CD14-positive monocyte (primary cell): ENCODE results near the gene ENTPD2. TPM values are rescaled to one million over a fixed set of nuclear protein-coding genes. Genes with fewer than 3 reads are reported as not detected.

Source experiments
- DNase-seq, 3 donors: peaks; one replicate each; pipeline ENCODE4 v3.0.0-alpha.2; 2011 to 2022
- H2AFZ ChIP-seq: 2 replicates; pipeline ENCODE4 v1.6.0; 2012; ENCODE audit warnings: mild to moderate bottlenecking, low read depth, low read length, inconsistent platforms; ENCODE audit not compliant: insufficient read depth, poor library complexity, severe bottlenecking
- H3K27ac ChIP-seq, 2 donors: 1 replicate in 1 of 2; 2 replicates in 1 of 2; pipeline ENCODE4 v1.5.1; 2012 to 2013; ENCODE audit warnings: low read length in 2 of 2, control low read depth in 1 of 2, inconsistent platforms in 1 of 2, low read depth in 1 of 2, mild to moderate bottlenecking in 1 of 2
- H3K27me3 ChIP-seq, 2 donors: one replicate each; pipeline versions ENCODE4 v1.6.0 to v1.6.1; 2011 to 2013; ENCODE audit warnings: low read length in 2 of 2; ENCODE audit not compliant: control insufficient read depth in 2 of 2, insufficient read depth in 2 of 2
- H3K36me3 ChIP-seq, 2 donors: replicated peaks in 1 of 2; 1 replicate in 1 of 2; 2 replicates in 1 of 2; pipeline versions ENCODE4 v1.5.1 to v1.6.1; 2012 to 2013; ENCODE audit warnings: low read length in 2 of 2, control low read depth in 1 of 2, inconsistent platforms in 1 of 2, mild to moderate bottlenecking in 1 of 2; ENCODE audit not compliant: insufficient read depth in 2 of 2, control insufficient read depth in 1 of 2
- H3K4me1 ChIP-seq, 2 donors: 1 replicate in 1 of 2; 2 replicates in 1 of 2; pipeline versions ENCODE4 v1.5.1 to v1.6.1; 2012 to 2013; ENCODE audit warnings: low read length in 2 of 2, control low read depth in 1 of 2, inconsistent platforms in 1 of 2, mild to moderate bottlenecking in 1 of 2, moderate library complexity in 1 of 2; ENCODE audit not compliant: insufficient read depth in 2 of 2, control insufficient read depth in 1 of 2
- H3K4me2 ChIP-seq: replicated peaks from 2 replicates; pipeline ENCODE3; 2012; ENCODE audit warnings: low read length, moderate library complexity, mild to moderate bottlenecking; ENCODE audit not compliant: poor library complexity, severe bottlenecking; ENCODE audit errors: extremely low read depth
- H3K4me3 ChIP-seq, 3 experiments: fragments of 200-600 bp in 1 of 3; sonication (generic) in 1 of 3; replicated peaks in 1 of 3; 1 replicate in 2 of 3; 2 replicates in 1 of 3; pipeline ENCODE4 v1.5.1; 2011 to 2013; ENCODE audit warnings: low read length in 3 of 3, mild to moderate bottlenecking in 3 of 3, control low read depth in 2 of 3, low read depth in 2 of 3, inconsistent platforms in 1 of 3, moderate library complexity in 1 of 3
- H3K79me2 ChIP-seq: 2 replicates; pipeline ENCODE4 v1.6.0; 2012; ENCODE audit warnings: mild to moderate bottlenecking, control low read depth, inconsistent platforms, low read length, moderate library complexity; ENCODE audit not compliant: insufficient read depth
- H3K9ac ChIP-seq: 2 replicates; pipeline ENCODE4 v1.6.0; 2017; ENCODE audit warnings: low read length, mild to moderate bottlenecking; ENCODE audit not compliant: insufficient read depth, poor library complexity, severe bottlenecking
- H3K9me3 ChIP-seq, 2 donors: replicated peaks in 1 of 2; 1 replicate in 1 of 2; 2 replicates in 1 of 2; pipeline versions ENCODE4 v1.5.1 to v1.6.1; 2012 to 2013; ENCODE audit warnings: low read length in 2 of 2, control low read depth in 1 of 2; ENCODE audit not compliant: control insufficient read depth in 1 of 2, insufficient read depth in 1 of 2
- H4K20me1 ChIP-seq: 2 replicates; pipeline ENCODE4 v1.6.0; 2012; ENCODE audit warnings: mild to moderate bottlenecking, low read length, control low read depth, moderate library complexity; ENCODE audit not compliant: insufficient read depth
- H3K27ac Mint-ChIP-seq, 7 donors: one replicate each; pipeline ENCODE4 v1.8.0; 2020; ENCODE audit warnings: mild to moderate bottlenecking in 7 of 7, mixed read lengths in 7 of 7, moderate library complexity in 6 of 7, inconsistent platforms in 2 of 7
- H3K27me3 Mint-ChIP-seq, 3 donors: one replicate each; pipeline ENCODE4 v1.8.0; 2021 to 2022; ENCODE audit warnings: low read depth in 3 of 3, mild to moderate bottlenecking in 3 of 3, mixed read lengths in 3 of 3, moderate library complexity in 3 of 3, inconsistent platforms in 1 of 3
- H3K36me3 Mint-ChIP-seq, 2 donors: one replicate each; pipeline ENCODE4 v1.8.0; 2020; ENCODE audit warnings: mixed read lengths in 2 of 2, inconsistent platforms in 1 of 2, mild to moderate bottlenecking in 1 of 2
- H3K4me1 Mint-ChIP-seq: one replicate; pipeline ENCODE4 v1.8.0; 2020; ENCODE audit warnings: mild to moderate bottlenecking, mixed read lengths
- H3K4me3 Mint-ChIP-seq, 2 donors: one replicate each; pipeline ENCODE4 v1.8.0; 2020; ENCODE audit warnings: mild to moderate bottlenecking in 2 of 2, mixed read lengths in 2 of 2, moderate library complexity in 1 of 2
- H3K9me3 Mint-ChIP-seq, 7 donors: one replicate each; pipeline ENCODE4 v1.8.0; 2020 to 2022; ENCODE audit warnings: mixed read lengths in 7 of 7, mild to moderate bottlenecking in 6 of 7, moderate library complexity in 6 of 7, inconsistent platforms in 2 of 7
- WGBS: methylation state at CpG from one replicate; pipeline ENCODE4 v1.1.5; 2013; ENCODE audit warnings: missing lambda C conversion rate; ENCODE audit not compliant: insufficient coverage; 5-methylcytosine and 5-hydroxymethylcytosine counted together
- intact Hi-C, 2 donors: fragments of 100-400 bp; cut with micrococcal nuclease; formaldehyde crosslinking; loops; one replicate each; pipeline versions ENCODE4 v1.15.0 to v1.15.1; 2023
- polyA plus RNA-seq, 3 donors: library from polyadenylated mRNA; depleted of rRNA in 1 of 3; unstranded in 2 of 3; stranded (reverse) in 1 of 3; fragments of 300-500 nt in 2 of 3; fragments of >200 nt in 1 of 3; fragmentation: Illumina TruSeq in 2 of 3; gene quantifications; 1 replicate in 2 of 3; 2 replicates in 1 of 3; pipeline ENCODE4 v1.2.3, GENCODE V29; 2012 to 2021
- TF ChIP-seq, protein P1 (sequence below): fragments of 200-600 bp; IDR thresholded peaks from one replicate; pipeline ENCODE4 v1.8.0; 2022; ENCODE audit warnings: antibody characterized with exemption, mild to moderate bottlenecking

Gene ENTPD2
- polyA plus RNA-seq, 3 donors = not detected

DNA sequence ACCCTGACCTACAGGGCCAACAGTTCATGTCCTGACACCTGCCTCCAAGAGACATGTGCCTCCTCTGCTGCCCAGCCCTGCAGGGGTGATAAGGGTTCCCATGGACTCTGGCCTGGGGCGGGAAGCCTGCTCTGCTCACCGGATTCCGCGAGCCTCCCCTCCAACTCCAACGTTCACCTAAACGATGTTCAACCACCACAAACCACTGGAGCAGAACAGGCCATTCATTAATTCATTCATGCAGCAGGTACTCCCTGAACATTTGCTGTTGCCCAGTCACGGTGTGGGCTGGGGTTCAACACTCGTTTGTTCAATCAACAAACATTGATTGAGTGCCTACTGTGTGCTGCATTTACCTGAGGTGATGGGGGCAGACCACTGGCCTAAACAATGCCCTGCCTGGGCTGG lies 20.1 kb upstream of the ENTPD2 start:
- Histone ChIP-seq H3K27me3 (peaks cover 0 to 5% of the 10 kb centered on the region in 2 donors), H2AFZ (no peak overlapping the region), H3K9ac (no peak overlapping the region), H3K4me1 (peaks cover 43 to 82% of the 10 kb centered on the region in 2 donors), H3K9me3 (no peaks in the 10 kb centered on the region), H3K79me2 (peaks cover 2% of the 10 kb centered on the region), H3K4me2 (no peak overlapping the region), H3K4me3 (no peak overlapping the region), H3K36me3 (no peaks in the 10 kb centered on the region), H3K27ac (peak overlapping the region in 1 of 2 donors; percentile 87), H4K20me1 (peaks cover 10% of the 10 kb centered on the region)
- intact Hi-C loops = no loop called here
- peaks cover 0 to 3% (median 0%) of the 10 kb centered on the region in 3 donors for H3K27me3 Mint-ChIP-seq
- TF ChIP-seq, protein P1, sequence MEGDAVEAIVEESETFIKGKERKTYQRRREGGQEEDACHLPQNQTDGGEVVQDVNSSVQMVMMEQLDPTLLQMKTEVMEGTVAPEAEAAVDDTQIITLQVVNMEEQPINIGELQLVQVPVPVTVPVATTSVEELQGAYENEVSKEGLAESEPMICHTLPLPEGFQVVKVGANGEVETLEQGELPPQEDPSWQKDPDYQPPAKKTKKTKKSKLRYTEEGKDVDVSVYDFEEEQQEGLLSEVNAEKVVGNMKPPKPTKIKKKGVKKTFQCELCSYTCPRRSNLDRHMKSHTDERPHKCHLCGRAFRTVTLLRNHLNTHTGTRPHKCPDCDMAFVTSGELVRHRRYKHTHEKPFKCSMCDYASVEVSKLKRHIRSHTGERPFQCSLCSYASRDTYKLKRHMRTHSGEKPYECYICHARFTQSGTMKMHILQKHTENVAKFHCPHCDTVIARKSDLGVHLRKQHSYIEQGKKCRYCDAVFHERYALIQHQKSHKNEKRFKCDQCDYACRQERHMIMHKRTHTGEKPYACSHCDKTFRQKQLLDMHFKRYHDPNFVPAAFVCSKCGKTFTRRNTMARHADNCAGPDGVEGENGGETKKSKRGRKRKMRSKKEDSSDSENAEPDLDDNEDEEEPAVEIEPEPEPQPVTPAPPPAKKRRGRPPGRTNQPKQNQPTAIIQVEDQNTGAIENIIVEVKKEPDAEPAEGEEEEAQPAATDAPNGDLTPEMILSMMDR = no peak
- H3K36me3 Mint-ChIP-seq = peaks cover 0 to 6% of the 10 kb centered on the region in 2 donors
- no peak for DNase-seq
- no peak overlapping the region for H3K4me3 Mint-ChIP-seq
- WGBS = 81% methylated on average over 8 of the region's 8 CpGs
- H3K27ac Mint-ChIP-seq = peak overlapping the region; percentile 87 to 96 (median 93)
- peaks cover 0 to 4% (median 2%) of the 10 kb centered on the region in 7 donors for H3K9me3 Mint-ChIP-seq
- H3K4me1 Mint-ChIP-seq = peaks cover 69% of the 10 kb centered on the region

DNA sequence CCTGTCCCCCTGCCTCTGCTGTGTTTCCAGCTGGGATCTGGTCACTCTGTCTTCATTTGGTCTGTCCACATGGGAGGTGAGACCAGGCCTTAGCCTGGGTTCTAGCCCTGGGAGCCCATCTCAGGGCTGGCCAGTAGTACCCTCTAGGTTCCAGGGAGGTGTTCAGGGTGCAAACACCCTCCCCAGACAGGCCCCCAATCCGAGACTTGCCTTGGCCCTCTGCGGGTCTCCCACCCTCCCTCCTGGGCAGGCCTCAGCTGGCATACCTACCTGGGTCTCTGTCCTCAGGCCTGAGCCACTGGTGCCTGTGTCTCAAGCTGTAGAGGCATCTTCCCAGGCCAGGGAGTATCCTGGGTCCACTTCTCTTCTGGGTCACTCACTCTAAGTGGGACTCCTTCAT lies 17.4 kb upstream of the ENTPD2 start:
- peak overlapping the region; percentile 48 for H3K9ac ChIP-seq
- Mint-ChIP-seq H3K27ac (peak overlapping the region; percentile 41 to 96 (median 89)), H3K36me3 (peaks cover 0 to 4% of the 10 kb centered on the region in 2 donors), H3K9me3 (peaks cover 0 to 4% (median 2%) of the 10 kb centered on the region in 7 donors), H3K27me3 (peaks cover 0 to 3% (median 3%) of the 10 kb centered on the region in 3 donors), H3K4me3 (peak overlapping the region; percentile 75 to 91), H3K4me1 (peaks cover 68% of the 10 kb centered on the region)
- H4K20me1 ChIP-seq = no peaks in the 10 kb centered on the region
- peaks cover 0 to 5% of the 10 kb centered on the region in 2 donors for H3K27me3 ChIP-seq
- no peak for DNase-seq
- no peaks in the 10 kb centered on the region for H3K9me3 ChIP-seq
- peak overlapping the region; percentile 76 for H3K4me2 ChIP-seq
- peak overlapping the region in 1 of 2 donors; percentile 56 for H3K27ac ChIP-seq
- TF ChIP-seq, protein P1 = no peak
- peaks cover 41 to 80% of the 10 kb centered on the region in 2 donors for H3K4me1 ChIP-seq
- peak overlapping the region; percentile 76 for H2AFZ ChIP-seq
- intact Hi-C loops = loop anchor here in 1 of 2 donors (2.0 kb wide), 1 partner anchor 16 kb away; the partner anchor contains the start of gene MAN1B1
- H3K79me2 ChIP-seq = peaks cover 6% of the 10 kb centered on the region
- no peaks in the 10 kb centered on the region for H3K36me3 ChIP-seq
- 94% methylated on average over 2 of the region's 2 CpGs for WGBS
- peak overlapping the region in 2 of 3 experiments; percentile 39 to 71 for H3K4me3 ChIP-seq
